Thyroid gland (tissue), 4 donors: Measurements from ENCODE around the gene DUS1L.

Source experiments
- POLR2A ChIP-seq, 2 donors: fragments of 450-650 bp; IDR thresholded peaks; one replicate each; pipeline ENCODE4 v1.6.1; 2017; ENCODE audit warnings: antibody characterized with exemption in 2 of 2, mild to moderate bottlenecking in 2 of 2, moderate library complexity in 1 of 2
- TF ChIP-seq, protein P1 (sequence below), 6 experiments: fragments of 200-600 bp in 3 of 6; fragments of 450-650 bp in 3 of 6; sonication (generic) in 3 of 6; IDR thresholded peaks; one replicate each; pipeline ENCODE4 v1.5.1; 2016 to 2019; ENCODE audit warnings: antibody characterized with exemption in 6 of 6, mild to moderate bottlenecking in 2 of 6, inconsistent platforms in 1 of 6, moderate library complexity in 1 of 6

DNA sequence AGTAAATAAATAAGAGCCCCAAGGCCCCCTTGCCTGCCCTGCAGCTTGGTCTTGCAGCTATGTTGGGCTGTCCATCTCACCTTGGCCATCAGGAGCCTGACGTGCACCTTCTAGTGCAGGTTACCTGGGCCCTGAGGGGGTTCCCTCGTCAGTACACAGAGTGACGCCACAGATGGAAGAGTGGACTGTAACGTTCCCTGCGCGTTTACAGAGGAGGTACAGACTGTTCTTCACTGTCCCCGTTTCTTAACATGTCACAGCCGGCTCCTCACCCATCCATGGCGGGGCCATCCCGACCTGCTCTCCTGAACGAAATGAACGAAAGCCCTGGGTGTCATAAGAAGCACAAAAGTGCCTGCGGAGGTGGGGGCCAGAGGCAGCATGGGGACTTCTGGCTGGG is 48.3 kb upstream of the DUS1L start:
- TF ChIP-seq, protein P1, sequence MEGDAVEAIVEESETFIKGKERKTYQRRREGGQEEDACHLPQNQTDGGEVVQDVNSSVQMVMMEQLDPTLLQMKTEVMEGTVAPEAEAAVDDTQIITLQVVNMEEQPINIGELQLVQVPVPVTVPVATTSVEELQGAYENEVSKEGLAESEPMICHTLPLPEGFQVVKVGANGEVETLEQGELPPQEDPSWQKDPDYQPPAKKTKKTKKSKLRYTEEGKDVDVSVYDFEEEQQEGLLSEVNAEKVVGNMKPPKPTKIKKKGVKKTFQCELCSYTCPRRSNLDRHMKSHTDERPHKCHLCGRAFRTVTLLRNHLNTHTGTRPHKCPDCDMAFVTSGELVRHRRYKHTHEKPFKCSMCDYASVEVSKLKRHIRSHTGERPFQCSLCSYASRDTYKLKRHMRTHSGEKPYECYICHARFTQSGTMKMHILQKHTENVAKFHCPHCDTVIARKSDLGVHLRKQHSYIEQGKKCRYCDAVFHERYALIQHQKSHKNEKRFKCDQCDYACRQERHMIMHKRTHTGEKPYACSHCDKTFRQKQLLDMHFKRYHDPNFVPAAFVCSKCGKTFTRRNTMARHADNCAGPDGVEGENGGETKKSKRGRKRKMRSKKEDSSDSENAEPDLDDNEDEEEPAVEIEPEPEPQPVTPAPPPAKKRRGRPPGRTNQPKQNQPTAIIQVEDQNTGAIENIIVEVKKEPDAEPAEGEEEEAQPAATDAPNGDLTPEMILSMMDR (IDR thresholded peaks at IDR 0.05): no peak
- no peak for TF ChIP-seq POLR2A (IDR thresholded peaks at IDR 0.05)
